AG09319 (cell line): ENCODE data around the gene LEFTY1.

ENCODE experiments used
- DNase-seq: peaks from one replicate; pipeline ENCODE4 v3.0.0-alpha.2; 2010; ENCODE audit warnings: low read depth; ENCODE audit errors: extremely low read depth
- CTCF ChIP-seq: IDR thresholded peaks from 2 replicates; pipeline ENCODE4 v1.5.1; 2011; ENCODE audit warnings: low read depth, mild to moderate bottlenecking, inconsistent platforms, low read length, moderate library complexity

Gene LEFTY1

DNA sequence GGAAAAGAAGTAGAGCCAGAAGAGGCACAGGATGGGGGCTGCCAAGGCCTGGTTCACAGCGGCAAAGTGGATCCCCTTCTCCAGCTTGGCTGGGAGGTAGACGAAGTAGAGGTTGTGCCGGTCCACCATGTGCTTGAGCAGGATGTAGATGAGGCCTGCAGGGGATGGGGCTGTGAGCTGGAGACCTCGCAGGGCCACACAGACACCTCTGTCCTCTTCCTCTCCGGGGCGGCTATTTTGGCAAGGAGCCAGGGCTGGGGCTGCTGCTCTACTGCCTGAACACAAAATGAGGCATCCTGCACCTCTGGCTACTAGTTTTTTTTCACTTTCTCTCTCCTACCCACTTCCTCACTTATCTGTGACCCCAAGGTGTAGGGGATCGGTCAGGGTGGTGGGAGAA is 39.0 kb downstream of the LEFTY1 start:
- no peak for DNase-seq

GRCh38 chr1:225848030-225848955 is 40.7 kb downstream of the LEFTY1 start:
- TF ChIP-seq CTCF: no peak
- no peak for DNase-seq

More for the DNA sequence above, 39.0 kb downstream of the LEFTY1 start:
- TF ChIP-seq CTCF: no peak

GRCh38 chr1:225847610-225848009 is 41.3 kb downstream of the LEFTY1 start:
- no peak for DNase-seq

GRCh38 chr1:225846331-225847310 is 42.3 kb downstream of the LEFTY1 start:
- no peak for DNase-seq
- TF ChIP-seq CTCF: no peak

More at GRCh38 chr1:225847610-225848009, 41.3 kb downstream of the LEFTY1 start:
- TF ChIP-seq CTCF: no peak

GRCh38 chr1:225845571-225846259 is 43.2 kb downstream of the LEFTY1 start:
- peak; percentile 85 for TF ChIP-seq CTCF
- peak; percentile 61 for DNase-seq

DNA sequence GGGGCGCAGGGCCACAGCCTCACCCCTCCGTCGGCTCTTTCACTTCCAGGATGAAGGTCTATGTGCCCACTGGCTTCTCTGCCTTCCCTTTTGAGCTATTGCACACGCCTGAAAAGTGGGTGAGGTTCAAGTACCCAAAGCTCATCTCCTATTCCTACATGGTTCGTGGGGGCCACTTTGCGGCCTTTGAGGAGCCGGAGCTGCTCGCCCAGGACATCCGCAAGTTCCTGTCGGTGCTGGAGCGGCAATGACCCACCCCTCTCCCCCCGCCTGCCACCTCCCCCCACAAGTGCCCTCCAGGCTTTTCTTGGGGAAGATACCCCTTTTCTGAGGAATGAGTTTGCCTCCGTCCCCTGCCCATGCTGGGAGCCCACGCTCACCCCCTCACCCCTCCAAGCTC is 43.8 kb downstream of the LEFTY1 start:
- no peak for DNase-seq
- TF ChIP-seq CTCF: no peak
